GM10847 (cell line): ENCODE data around the gene SCG2.

Experiments
- POLR2A ChIP-seq: IDR thresholded peaks from 2 replicates; pipeline ENCODE4 v1.6.1; 2011; ENCODE audit not compliant: insufficient read length; ENCODE audit errors: extremely low read depth

The SCG2 gene, protein sequence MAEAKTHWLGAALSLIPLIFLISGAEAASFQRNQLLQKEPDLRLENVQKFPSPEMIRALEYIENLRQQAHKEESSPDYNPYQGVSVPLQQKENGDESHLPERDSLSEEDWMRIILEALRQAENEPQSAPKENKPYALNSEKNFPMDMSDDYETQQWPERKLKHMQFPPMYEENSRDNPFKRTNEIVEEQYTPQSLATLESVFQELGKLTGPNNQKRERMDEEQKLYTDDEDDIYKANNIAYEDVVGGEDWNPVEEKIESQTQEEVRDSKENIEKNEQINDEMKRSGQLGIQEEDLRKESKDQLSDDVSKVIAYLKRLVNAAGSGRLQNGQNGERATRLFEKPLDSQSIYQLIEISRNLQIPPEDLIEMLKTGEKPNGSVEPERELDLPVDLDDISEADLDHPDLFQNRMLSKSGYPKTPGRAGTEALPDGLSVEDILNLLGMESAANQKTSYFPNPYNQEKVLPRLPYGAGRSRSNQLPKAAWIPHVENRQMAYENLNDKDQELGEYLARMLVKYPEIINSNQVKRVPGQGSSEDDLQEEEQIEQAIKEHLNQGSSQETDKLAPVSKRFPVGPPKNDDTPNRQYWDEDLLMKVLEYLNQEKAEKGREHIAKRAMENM

DNA sequence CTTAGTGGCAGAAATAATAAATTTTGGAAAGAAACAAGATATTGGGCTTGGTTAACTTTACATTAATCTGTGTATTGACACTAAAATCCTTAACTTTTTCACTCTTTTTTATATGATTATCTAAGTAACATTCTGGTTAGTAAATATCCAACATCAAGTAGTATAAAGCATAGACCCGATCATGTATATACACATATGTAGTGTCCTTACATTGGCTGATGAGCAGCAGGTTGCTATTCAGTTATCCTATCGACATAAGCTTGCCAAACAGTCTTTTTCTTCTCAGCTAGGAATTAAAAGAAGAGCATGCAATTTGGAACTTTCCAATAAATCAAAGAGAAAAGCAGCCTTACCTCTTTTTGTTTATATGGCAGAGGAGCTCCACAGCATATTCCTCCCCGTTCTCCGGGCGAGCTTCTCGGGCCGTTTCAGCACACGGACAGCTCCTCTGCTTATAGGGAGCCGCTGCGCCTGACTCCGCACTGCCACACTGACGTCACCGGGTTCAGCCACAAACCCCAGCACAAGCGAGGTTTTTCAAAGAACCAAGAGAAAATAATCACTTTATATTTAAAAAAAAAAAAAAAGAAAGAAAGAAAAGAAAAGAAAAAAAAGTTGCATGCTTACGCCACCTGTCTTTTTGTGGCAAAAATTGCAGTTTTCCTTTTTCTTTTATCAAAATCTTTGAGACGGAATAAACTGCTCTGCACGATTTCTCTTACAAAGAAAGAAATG is at the start of gene SCG2:
Gene SCG2 (minus strand): TSS at position 430 of the 735 bp plus-strand sequence. CDS start 3,079 bp downstream, outside the sequence.
- TF ChIP-seq POLR2A: no peak

- no peak for TF ChIP-seq POLR2A
Measured at GRCh38 chr2:223649554-223650533, 47.7 kb upstream of the SCG2 start.

- TF ChIP-seq POLR2A: no peak
Measured at GRCh38 chr2:223648755-223649154, 46.6 kb upstream of the SCG2 start.

DNA sequence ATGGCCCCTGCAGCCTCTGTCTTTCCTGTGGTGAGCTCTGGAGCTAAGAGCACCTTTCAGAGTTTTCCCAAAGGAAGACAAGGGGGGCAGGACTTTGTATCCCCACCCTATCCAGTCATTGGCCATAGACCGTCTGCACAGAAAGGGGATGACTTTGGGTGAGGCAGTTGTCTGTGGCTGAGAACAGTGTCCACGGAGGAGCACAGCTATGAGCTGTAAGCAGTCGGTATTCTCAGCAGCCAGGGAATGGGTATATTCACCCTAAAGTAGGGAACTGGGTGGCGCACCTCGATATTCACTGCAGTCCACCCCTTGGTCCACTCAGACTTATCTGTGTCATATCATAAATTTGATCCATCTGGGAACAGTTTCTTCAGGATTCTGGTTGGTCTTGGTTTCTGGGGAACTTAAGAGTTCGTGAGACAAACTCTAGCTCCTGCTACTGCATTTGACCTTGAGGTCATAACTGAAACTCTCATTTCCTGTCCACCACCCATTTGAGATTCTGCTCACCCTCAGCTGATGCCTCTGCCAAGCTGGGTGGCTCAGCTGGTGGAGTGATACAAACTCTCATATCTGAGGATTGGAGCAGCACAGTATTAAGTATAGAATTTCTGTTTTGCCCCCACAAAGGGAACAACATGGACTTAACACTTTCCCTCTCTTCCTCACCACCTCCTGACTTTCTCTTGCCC is 45.2 kb upstream of the SCG2 start:
- TF ChIP-seq POLR2A: no peak

GRCh38 chr2:223644136-223644535 is 42.0 kb upstream of the SCG2 start:
- TF ChIP-seq POLR2A: no peak

DNA sequence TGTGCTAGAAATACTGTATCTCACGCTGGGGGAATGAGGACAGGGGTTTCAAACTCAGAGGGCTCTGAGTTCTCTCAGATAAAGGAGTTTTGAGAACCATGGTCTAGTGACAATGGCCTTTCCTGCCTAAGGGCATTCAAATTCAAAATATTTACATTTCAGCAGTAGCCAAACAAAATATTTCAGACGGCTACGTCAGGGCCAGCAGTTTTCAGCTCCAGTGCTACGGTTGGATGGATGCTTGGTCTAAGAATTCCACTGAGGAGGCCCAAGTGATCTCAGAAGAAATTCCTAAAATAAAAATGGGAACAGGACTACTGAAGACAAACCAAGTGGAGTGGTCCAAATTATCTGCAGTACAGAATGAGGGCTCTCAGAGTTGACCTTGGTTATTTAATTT is 41.1 kb upstream of the SCG2 start:
- no peak for TF ChIP-seq POLR2A

- no peak for TF ChIP-seq POLR2A
Measured at GRCh38 chr2:223642506-223642905, 40.3 kb upstream of the SCG2 start.

DNA sequence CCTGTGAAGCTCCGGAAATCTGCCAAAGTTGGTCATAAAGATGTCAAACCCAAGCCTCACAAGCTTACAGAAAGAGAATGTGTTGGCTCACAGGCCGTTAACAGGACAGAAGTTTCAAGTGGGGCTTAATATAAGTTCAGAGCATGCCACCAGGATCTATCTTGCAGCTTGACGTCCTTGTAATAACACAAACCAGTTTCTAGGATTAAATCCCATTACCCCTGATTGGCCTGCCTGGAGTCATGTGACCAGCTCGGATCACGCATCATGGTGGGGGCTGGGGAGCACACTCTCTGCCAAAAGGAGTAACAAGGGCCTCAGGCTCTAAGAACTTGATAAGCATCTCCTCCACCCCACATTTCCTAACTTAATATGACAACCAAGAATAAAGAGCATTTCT is 38.9 kb upstream of the SCG2 start:
- no peak for TF ChIP-seq POLR2A

DNA sequence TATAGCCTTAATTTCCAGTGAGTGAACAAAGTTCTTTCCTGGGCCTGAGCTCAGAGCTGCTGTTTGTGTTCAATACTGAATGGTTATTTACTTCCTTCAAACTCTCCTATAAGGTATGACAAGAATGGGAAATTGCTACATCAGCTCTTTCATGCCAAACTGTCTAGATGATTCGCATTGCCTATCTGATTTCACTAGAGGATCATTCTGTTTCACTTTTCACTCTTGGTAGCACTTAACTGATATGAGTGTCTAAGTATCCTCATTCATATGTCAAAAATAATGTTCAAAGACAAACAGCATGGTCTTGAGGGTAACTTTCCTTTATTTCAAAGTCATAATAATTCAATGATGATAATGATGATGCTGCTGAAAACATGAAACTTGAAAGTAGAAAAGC is 32.9 kb upstream of the SCG2 start:
- TF ChIP-seq POLR2A: no peak

- TF ChIP-seq POLR2A: no peak
Measured at GRCh38 chr2:223634238-223634637, 32.1 kb upstream of the SCG2 start.

DNA sequence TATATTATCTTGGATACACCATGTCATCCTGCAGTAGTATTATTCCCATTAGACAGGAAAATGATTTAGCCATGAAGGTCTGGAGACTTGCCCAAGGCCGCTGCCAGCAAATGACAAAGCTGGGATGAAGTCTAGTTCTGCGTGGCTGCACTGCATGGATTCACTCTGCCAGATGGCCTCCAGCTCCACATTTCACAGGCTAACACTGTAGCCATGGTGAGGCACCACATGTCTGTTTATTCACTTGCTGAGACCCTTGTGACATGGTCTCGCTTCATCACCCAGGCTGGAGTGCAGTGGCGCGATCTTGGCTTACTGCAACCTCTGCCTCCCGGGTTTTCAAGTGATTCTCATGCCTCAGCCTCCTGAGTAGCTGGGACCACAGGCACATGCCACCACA is 31.5 kb upstream of the SCG2 start:
- TF ChIP-seq POLR2A: no peak

GRCh38 chr2:223632826-223633225 is 30.7 kb upstream of the SCG2 start:
- no peak for TF ChIP-seq POLR2A

DNA sequence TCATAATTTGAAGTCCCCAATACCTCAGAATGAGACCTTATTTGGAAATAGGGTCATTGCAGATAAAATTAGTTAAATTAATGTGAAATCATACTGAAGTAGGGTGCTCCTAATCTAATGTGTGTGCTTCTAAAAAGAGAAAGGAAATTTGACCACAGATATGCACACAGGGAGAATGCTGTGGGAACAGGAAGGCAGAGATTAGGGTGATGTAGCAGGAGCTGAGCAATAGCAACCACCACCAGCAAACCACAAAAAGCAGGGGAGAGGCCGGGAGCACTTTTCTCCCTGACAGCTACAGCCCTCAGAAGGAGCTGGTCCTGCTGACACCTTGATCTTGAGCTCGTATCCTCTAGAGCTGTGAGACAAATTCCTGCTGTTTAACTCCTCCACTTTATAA is 24.6 kb upstream of the SCG2 start:
- TF ChIP-seq POLR2A: no peak

DNA sequence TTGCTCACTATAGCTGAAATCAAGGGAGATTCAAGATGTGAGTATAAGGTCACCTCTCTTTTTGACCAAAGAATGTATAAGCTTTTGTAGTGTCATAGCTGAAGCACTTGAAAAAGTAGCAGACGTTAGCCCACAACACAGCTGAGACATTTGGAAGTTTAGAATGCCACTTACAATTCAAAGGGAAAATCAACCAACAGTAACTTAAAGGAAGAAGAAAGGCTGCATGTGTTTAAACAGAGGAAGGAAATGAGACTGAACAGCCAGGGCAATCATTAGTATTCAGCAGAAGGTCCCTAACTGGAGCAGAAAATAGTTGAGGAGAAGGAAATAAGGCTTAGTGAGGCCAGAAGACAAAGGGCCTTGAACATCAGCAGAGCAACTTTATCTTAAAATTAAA is 23.5 kb upstream of the SCG2 start:
- no peak for TF ChIP-seq POLR2A
